GM12801 (cell line): ENCODE data around the gene CCDC187.

Experiments
- CTCF ChIP-seq: IDR thresholded peaks from one replicate; pipeline ENCODE4 v1.5.1; 2011; ENCODE audit warnings: control low read depth; ENCODE audit not compliant: insufficient read length; ENCODE audit errors: extremely low read depth

The CCDC187 gene

GRCh38 chr9:136274786-136275654, 28.9 kb downstream of the CCDC187 start:
- TF ChIP-seq CTCF = no peak

GRCh38 chr9:136273921-136274785, 29.7 kb downstream of the CCDC187 start:
- TF ChIP-seq CTCF = no peak

DNA sequence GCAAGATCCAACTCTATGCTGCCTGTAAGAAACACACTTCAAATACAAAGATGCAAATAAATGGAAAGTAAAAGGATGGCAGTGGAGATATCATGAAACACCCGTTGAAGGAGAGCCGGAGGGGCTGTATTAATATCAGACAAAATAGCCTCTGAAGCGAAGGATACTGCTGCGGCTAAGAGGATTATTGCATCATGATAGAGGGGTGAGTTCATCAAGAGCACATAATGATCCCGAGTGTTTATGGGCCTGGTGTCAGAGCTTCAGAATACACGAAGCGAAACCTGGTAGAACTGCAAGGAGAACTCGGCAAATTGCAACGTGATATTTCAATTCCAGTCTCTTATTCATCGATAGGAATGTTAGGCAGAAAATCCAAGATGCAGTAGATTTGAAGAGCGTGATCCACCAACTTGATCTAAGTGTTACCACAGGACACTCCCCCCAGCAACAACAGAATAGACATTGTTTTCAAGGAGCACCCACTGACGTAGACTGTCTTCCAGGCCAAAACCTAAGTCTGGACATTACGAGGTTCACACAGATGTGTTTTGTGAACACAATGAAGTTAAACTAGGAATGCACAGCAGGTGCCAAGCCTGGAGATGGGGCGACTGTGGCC, 30.5 kb downstream of the CCDC187 start:
- TF ChIP-seq CTCF = no peak

GRCh38 chr9:136270173-136270705, 33.7 kb downstream of the CCDC187 start:
- no peak for TF ChIP-seq CTCF

DNA sequence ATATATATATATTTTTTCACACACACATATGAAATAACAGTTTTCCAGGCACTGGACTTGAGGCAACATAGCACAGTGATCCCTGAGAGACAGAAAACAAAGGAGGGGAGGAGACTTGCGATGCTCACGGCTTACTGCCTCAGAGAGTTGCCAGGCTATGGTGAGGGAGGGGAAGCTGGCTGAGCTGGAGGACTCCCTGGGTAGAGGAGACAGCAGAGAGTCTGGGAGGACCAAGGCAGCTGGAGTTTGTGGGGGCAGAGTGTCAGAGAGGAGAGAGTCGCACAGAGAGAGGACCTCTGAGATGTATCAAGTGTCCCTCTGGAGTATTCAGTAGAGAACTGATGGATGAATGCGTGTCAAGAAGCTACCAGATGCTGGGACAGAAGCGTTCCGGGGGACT, 35.2 kb downstream of the CCDC187 start:
- TF ChIP-seq CTCF = no peak

DNA sequence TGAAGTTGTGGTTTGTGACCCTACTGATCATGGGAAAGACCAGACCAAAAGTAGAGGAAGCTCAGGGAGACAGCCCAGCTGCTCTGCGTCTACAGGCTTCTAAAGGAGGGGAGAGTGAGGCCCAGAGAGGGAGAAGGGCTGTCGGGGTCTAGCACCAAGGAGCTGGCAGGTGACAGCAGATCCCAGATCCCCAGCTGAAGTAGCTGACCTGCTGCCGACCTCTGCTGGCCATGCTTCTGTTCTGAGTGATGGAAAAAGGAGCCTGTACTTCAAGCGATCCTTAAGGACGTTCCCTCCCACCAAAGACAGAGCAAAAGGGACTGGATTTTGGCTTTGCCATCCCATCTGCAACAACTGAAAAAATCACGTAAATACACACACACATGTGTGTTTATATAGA, 35.6 kb downstream of the CCDC187 start:
- TF ChIP-seq CTCF = no peak
